ENCODE measurements around the gene R3HDM2. TPM values are rescaled to one million over a fixed set of nuclear protein-coding genes. Genes with fewer than 3 reads are reported as not detected.

Gene R3HDM2
- total and polyA plus RNA-seq, 2 donors (not counting 1 experiment from before 2014, with no cell fraction given), result 21.3 to 22.8 TPM

GRCh38 chr12:57472391-57472790 is 41.5 kb upstream of the R3HDM2 start:
- Histone ChIP-seq H3K9ac (ENCODE audit: insufficient read depth, low read length) (no peak overlapping the region), H3K79me2 (ENCODE audit: control insufficient read depth, insufficient read depth, low read length) (no peaks in the 10 kb centered on the region), H3K4me1 (ENCODE audit: control insufficient read depth, extremely low read depth, insufficient read depth, low read length) (no peaks in the 10 kb centered on the region), H3K27ac (ENCODE audit: insufficient read depth, low read length) (no peak overlapping the region), H3K9me3 (ENCODE audit: control insufficient read depth, insufficient read depth, low read depth, low read length) (no peaks in the 10 kb centered on the region), H4K20me1 (ENCODE audit: control insufficient read depth, extremely low read depth, insufficient read depth, low read length) (no peaks in the 10 kb centered on the region), H3K36me3 (ENCODE audit: control insufficient read depth, insufficient read depth, low read length) (no peaks in the 10 kb centered on the region), H2AFZ (ENCODE audit: low read length) (no peak overlapping the region), H3K4me2 (ENCODE audit: extremely low read depth, insufficient read depth, low read length) (no peak overlapping the region), H3K4me3 (replicated peaks in 1 of 4; ENCODE audit: control extremely low read depth in 1 of 4, insufficient read depth in 1 of 4, low read depth in 3 of 4, low read length in 4 of 4) (no peak overlapping the region), H3K27me3 (ENCODE audit: control insufficient read depth, insufficient read depth, low read length) (peaks cover 59% of the 10 kb centered on the region)
- no peak for TF ChIP-seq CTCF (conservative IDR thresholded peaks at IDR 0.05 in 1 of 2, IDR thresholded peaks at IDR 0.05 in 1 of 2; ENCODE audit: low read depth in 1 of 2, low read length in 2 of 2)
- no peak for TF ChIP-seq EZH2 (IDR thresholded peaks at IDR 0.05; ENCODE audit: low read length, missing control alignments)
- no peak for DNase-seq (ENCODE audit: low read depth in 2 of 2)

GRCh38 chr12:57471661-57472060 is 40.8 kb upstream of the R3HDM2 start:
- Histone ChIP-seq H3K9me3 (ENCODE audit: control insufficient read depth, insufficient read depth, low read depth, low read length) (no peaks in the 10 kb centered on the region), H3K36me3 (ENCODE audit: control insufficient read depth, insufficient read depth, low read length) (no peaks in the 10 kb centered on the region), H3K4me1 (ENCODE audit: control insufficient read depth, extremely low read depth, insufficient read depth, low read length) (no peaks in the 10 kb centered on the region), H3K4me3 (replicated peaks in 1 of 4; ENCODE audit: control extremely low read depth in 1 of 4, insufficient read depth in 1 of 4, low read depth in 3 of 4, low read length in 4 of 4) (no peak overlapping the region), H4K20me1 (ENCODE audit: control insufficient read depth, extremely low read depth, insufficient read depth, low read length) (no peaks in the 10 kb centered on the region), H3K27ac (ENCODE audit: insufficient read depth, low read length) (no peak overlapping the region), H3K27me3 (ENCODE audit: control insufficient read depth, insufficient read depth, low read length) (peaks cover 59% of the 10 kb centered on the region), H3K9ac (ENCODE audit: insufficient read depth, low read length) (no peak overlapping the region), H2AFZ (ENCODE audit: low read length) (no peak overlapping the region), H3K79me2 (ENCODE audit: control insufficient read depth, insufficient read depth, low read length) (no peaks in the 10 kb centered on the region), H3K4me2 (ENCODE audit: extremely low read depth, insufficient read depth, low read length) (no peak overlapping the region)
- TF ChIP-seq EZH2 (IDR thresholded peaks at IDR 0.05; ENCODE audit: low read length, missing control alignments), result no peak
- TF ChIP-seq CTCF (conservative IDR thresholded peaks at IDR 0.05 in 1 of 2, IDR thresholded peaks at IDR 0.05 in 1 of 2; ENCODE audit: low read depth in 1 of 2, low read length in 2 of 2), result no peak
- no peak for DNase-seq (ENCODE audit: low read depth in 2 of 2)

- Histone ChIP-seq H2AFZ (ENCODE audit: low read length) (no peak overlapping the region), H3K79me2 (ENCODE audit: control insufficient read depth, insufficient read depth, low read length) (no peaks in the 10 kb centered on the region), H3K4me3 (replicated peaks in 1 of 4; ENCODE audit: control extremely low read depth in 1 of 4, insufficient read depth in 1 of 4, low read depth in 3 of 4, low read length in 4 of 4) (no peak overlapping the region), H3K4me1 (ENCODE audit: control insufficient read depth, extremely low read depth, insufficient read depth, low read length) (no peaks in the 10 kb centered on the region), H3K36me3 (ENCODE audit: control insufficient read depth, insufficient read depth, low read length) (no peaks in the 10 kb centered on the region), H3K4me2 (ENCODE audit: extremely low read depth, insufficient read depth, low read length) (no peak overlapping the region), H4K20me1 (ENCODE audit: control insufficient read depth, extremely low read depth, insufficient read depth, low read length) (no peaks in the 10 kb centered on the region), H3K9me3 (ENCODE audit: control insufficient read depth, insufficient read depth, low read depth, low read length) (no peaks in the 10 kb centered on the region), H3K27me3 (ENCODE audit: control insufficient read depth, insufficient read depth, low read length) (peaks cover 54% of the 10 kb centered on the region), H3K9ac (ENCODE audit: insufficient read depth, low read length) (no peak overlapping the region), H3K27ac (ENCODE audit: insufficient read depth, low read length) (no peak overlapping the region)
- DNase-seq (ENCODE audit: low read depth in 2 of 2), result no peak
- TF ChIP-seq CTCF (conservative IDR thresholded peaks at IDR 0.05 in 1 of 2, IDR thresholded peaks at IDR 0.05 in 1 of 2; ENCODE audit: low read depth in 1 of 2, low read length in 2 of 2) (no peak), EZH2 (IDR thresholded peaks at IDR 0.05; ENCODE audit: low read length, missing control alignments) (no peak)
These were observed 40.3 kb upstream of the R3HDM2 start for GRCh38 chr12:57470970-57471656.

Data from fibroblast of lung (primary cell).